ENCODE results near the gene DNAH2.

The DNAH2 gene

GRCh38 chr17:7856811-7857712, 139.5 kb downstream of the DNAH2 start, which contains the start of gene NAA38 (continued):
- TF ChIP-seq ZNF521 (tag by site-specific recombination; IDR thresholded peaks at IDR 0.05): no peak
- TF ChIP-seq ZNF155 (tag by site-specific recombination; IDR thresholded peaks at IDR 0.05): no peak
- TF ChIP-seq ZNF433 (tag by site-specific recombination; IDR thresholded peaks at IDR 0.05; ENCODE audit: low read depth): no peak
- no peak for TF ChIP-seq ZNF175 (tag by site-specific recombination; IDR thresholded peaks at IDR 0.05)
- TF ChIP-seq ZNF324 (tag by site-specific recombination; IDR thresholded peaks at IDR 0.05): 0 out of 2 replicates have a peak, but pooled peaks have one; percentile 42
- no peak for TF ChIP-seq ZNF138 (tag by site-specific recombination; IDR thresholded peaks at IDR 0.05; ENCODE audit: borderline replicate concordance)
- TF ChIP-seq ZFP41 (tag by site-specific recombination; IDR thresholded peaks at IDR 0.05; ENCODE audit: borderline replicate concordance): no peak
- TF ChIP-seq ZNF112 (tag by site-specific recombination; IDR thresholded peaks at IDR 0.05): no peak
- TF ChIP-seq, protein P1, sequence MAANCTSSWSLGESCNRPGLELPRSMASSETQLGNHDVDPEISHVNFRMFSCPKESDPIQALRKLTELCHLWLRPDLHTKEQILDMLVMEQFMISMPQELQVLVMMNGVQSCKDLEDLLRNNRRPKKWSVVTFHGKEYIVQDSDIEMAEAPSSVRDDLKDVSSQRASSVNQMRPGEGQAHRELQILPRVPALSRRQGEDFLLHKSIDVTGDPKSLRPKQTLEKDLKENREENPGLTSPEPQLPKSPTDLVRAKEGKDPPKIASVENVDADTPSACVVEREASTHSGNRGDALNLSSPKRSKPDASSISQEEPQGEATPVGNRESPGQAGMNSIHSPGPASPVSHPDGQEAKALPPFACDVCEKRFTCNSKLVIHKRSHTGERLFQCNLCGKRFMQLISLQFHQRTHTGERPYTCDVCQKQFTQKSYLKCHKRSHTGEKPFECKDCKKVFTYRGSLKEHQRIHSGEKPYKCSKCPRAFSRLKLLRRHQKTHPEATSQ (tag by site-specific recombination; IDR thresholded peaks at IDR 0.05): no peak
- TF ChIP-seq ZNF623 (tag by site-specific recombination; IDR thresholded peaks at IDR 0.05): no peak
- no peak for TF ChIP-seq ZNF37A (tag by site-specific recombination; IDR thresholded peaks at IDR 0.05)
- TF ChIP-seq, protein P2, sequence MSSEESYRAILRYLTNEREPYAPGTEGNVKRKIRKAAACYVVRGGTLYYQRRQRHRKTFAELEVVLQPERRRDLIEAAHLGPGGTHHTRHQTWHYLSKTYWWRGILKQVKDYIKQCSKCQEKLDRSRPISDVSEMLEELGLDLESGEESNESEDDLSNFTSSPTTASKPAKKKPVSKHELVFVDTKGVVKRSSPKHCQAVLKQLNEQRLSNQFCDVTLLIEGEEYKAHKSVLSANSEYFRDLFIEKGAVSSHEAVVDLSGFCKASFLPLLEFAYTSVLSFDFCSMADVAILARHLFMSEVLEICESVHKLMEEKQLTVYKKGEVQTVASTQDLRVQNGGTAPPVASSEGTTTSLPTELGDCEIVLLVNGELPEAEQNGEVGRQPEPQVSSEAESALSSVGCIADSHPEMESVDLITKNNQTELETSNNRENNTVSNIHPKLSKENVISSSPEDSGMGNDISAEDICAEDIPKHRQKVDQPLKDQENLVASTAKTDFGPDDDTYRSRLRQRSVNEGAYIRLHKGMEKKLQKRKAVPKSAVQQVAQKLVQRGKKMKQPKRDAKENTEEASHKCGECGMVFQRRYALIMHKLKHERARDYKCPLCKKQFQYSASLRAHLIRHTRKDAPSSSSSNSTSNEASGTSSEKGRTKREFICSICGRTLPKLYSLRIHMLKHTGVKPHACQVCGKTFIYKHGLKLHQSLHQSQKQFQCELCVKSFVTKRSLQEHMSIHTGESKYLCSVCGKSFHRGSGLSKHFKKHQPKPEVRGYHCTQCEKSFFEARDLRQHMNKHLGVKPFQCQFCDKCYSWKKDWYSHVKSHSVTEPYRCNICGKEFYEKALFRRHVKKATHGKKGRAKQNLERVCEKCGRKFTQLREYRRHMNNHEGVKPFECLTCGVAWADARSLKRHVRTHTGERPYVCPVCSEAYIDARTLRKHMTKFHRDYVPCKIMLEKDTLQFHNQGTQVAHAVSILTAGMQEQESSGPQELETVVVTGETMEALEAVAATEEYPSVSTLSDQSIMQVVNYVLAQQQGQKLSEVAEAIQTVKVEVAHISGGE (tag by site-specific recombination; conservative IDR thresholded peaks at IDR 0.05; ENCODE audit: low read depth): 0 out of 2 replicates have a peak, but pooled peaks have one; percentile 30
- TF ChIP-seq BCL11A (tag by site-specific recombination; IDR thresholded peaks at IDR 0.05; ENCODE audit: low read depth): peak; percentile 86
- TF ChIP-seq, protein P3, sequence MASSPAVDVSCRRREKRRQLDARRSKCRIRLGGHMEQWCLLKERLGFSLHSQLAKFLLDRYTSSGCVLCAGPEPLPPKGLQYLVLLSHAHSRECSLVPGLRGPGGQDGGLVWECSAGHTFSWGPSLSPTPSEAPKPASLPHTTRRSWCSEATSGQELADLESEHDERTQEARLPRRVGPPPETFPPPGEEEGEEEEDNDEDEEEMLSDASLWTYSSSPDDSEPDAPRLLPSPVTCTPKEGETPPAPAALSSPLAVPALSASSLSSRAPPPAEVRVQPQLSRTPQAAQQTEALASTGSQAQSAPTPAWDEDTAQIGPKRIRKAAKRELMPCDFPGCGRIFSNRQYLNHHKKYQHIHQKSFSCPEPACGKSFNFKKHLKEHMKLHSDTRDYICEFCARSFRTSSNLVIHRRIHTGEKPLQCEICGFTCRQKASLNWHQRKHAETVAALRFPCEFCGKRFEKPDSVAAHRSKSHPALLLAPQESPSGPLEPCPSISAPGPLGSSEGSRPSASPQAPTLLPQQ (tag by site-specific recombination; IDR thresholded peaks at IDR 0.05): no peak
- TF ChIP-seq OVOL3 (tag by site-specific recombination; IDR thresholded peaks at IDR 0.05): 0 out of 2 replicates have a peak, but pooled peaks have one; percentile 47
- no peak for TF ChIP-seq ZNF140 (tag by site-specific recombination; IDR thresholded peaks at IDR 0.05)
- TF ChIP-seq HOXD13 (CRISPR knock-in tag; IDR thresholded peaks at IDR 0.05; ENCODE audit: borderline replicate concordance): no peak
- no peak; the same call in 1 of the 2 replicates for TF ChIP-seq GLIS1 (tag by site-specific recombination; IDR thresholded peaks at IDR 0.05)
- TF ChIP-seq KLF16 (tag by site-specific recombination; IDR thresholded peaks at IDR 0.05): peak; percentile 94
- TF ChIP-seq ZNF558 (tag by site-specific recombination; IDR thresholded peaks at IDR 0.05): no peak; the same call in 1 of the 2 replicates
- no peak for TF ChIP-seq ZNF561 (tag by site-specific recombination; IDR thresholded peaks at IDR 0.05; ENCODE audit: borderline replicate concordance)
- no peak for TF ChIP-seq REPIN1 (tag by site-specific recombination; IDR thresholded peaks at IDR 0.05; ENCODE audit: low read depth)
- TF ChIP-seq, protein P4, sequence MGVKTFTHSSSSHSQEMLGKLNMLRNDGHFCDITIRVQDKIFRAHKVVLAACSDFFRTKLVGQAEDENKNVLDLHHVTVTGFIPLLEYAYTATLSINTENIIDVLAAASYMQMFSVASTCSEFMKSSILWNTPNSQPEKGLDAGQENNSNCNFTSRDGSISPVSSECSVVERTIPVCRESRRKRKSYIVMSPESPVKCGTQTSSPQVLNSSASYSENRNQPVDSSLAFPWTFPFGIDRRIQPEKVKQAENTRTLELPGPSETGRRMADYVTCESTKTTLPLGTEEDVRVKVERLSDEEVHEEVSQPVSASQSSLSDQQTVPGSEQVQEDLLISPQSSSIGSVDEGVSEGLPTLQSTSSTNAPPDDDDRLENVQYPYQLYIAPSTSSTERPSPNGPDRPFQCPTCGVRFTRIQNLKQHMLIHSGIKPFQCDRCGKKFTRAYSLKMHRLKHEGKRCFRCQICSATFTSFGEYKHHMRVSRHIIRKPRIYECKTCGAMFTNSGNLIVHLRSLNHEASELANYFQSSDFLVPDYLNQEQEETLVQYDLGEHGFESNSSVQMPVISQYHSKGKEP (tag by site-specific recombination; IDR thresholded peaks at IDR 0.05): peak; percentile 43; the same call in 1 of the 2 replicates
- TF ChIP-seq ZNF792 (tag by site-specific recombination; IDR thresholded peaks at IDR 0.05): no peak
- no peak for TF ChIP-seq PRDM2 (tag by site-specific recombination; IDR thresholded peaks at IDR 0.05; ENCODE audit: borderline replicate concordance)
- no peak for TF ChIP-seq ZNF560 (tag by site-specific recombination; IDR thresholded peaks at IDR 0.05; ENCODE audit: borderline replicate concordance)

Data from HEK293 (cell line).